ENCODE measurements around the gene MPRIP. TPM values are rescaled to one million over a fixed set of nuclear protein-coding genes. Genes with fewer than 3 reads are reported as not detected.
"Not testable (repeated sequence)": the region's sequence is repeated elsewhere in the genome, so short reads cannot be mapped to it uniquely, and the experiment has no call there.

Gene MPRIP
- total and polyA plus RNA-seq, 7 donors, result 43.2 to 113 (median 77.4) TPM

GRCh38 chr17:17131839-17132238, 89.6 kb downstream of the MPRIP start:
- DNase-seq, result no peak
- peaks cover 0 to 6% (median under 1%) of the 10 kb centered on the region in 4 donors for H3K4me1 ChIP-seq
- H3K27ac ChIP-seq, result no peak overlapping the region
- H3K4me3 ChIP-seq, result no peak overlapping the region
- intact Hi-C loops (cut with DNase I), result no loop called here
- H3K9me3 ChIP-seq, result no peaks in the 10 kb centered on the region
- TF ChIP-seq CTCF (IDR thresholded peaks at IDR 0.05), result no peak
- no peak for TF ChIP-seq POLR2AphosphoS5 (IDR thresholded peaks at IDR 0.05)
- TF ChIP-seq POLR2A (IDR thresholded peaks at IDR 0.05), result no peak
- no peak for TF ChIP-seq EP300 (IDR thresholded peaks at IDR 0.05)
- peaks cover 6 to 96% (median 47%) of the 10 kb centered on the region in 4 donors for H3K36me3 ChIP-seq
- no peaks in the 10 kb centered on the region for H3K27me3 ChIP-seq
- 90 to 93% methylated on average over 4 of the region's 4 CpGs for WGBS, 2 donors

- Histone ChIP-seq H3K36me3 (peaks cover 6 to 96% (median 48%) of the 10 kb centered on the region in 4 donors), H3K4me1 (peaks cover 0 to 6% (median 0%) of the 10 kb centered on the region in 4 donors)
Observed at GRCh38 chr17:17132746-17133145, 90.5 kb downstream of the MPRIP start.

GRCh38 chr17:17134051-17134956, 92.0 kb downstream of the MPRIP start:
- Histone ChIP-seq H3K27me3 (no peaks in the 10 kb centered on the region), H3K4me1 (peaks cover 0 to 6% (median 0%) of the 10 kb centered on the region in 4 donors), H3K9me3 (no peaks in the 10 kb centered on the region), H3K4me3 (no peak overlapping the region), H3K36me3 (peaks cover 6 to 98% (median 61%) of the 10 kb centered on the region in 4 donors), H3K27ac (no peak overlapping the region)
- 91 to 92% methylated on average over 14 of the region's 14 CpGs for WGBS, 2 donors
- no peak for TF ChIP-seq CTCF (IDR thresholded peaks at IDR 0.05)
- no peak for TF ChIP-seq EP300 (IDR thresholded peaks at IDR 0.05)
- no peak for TF ChIP-seq POLR2A (IDR thresholded peaks at IDR 0.05)
- TF ChIP-seq POLR2AphosphoS5 (IDR thresholded peaks at IDR 0.05), result no peak
- DNase-seq, result no peak
- intact Hi-C loops (cut with DNase I), result no loop called here

More at GRCh38 chr17:17132746-17133145, 90.5 kb downstream of the MPRIP start:
- Histone ChIP-seq H3K27ac (no peak overlapping the region), H3K27me3 (no peaks in the 10 kb centered on the region), H3K4me3 (no peak overlapping the region), H3K9me3 (no peaks in the 10 kb centered on the region)
- no peak for DNase-seq
- WGBS, 2 donors, result 92 to 96% methylated on average over 8 of the region's 8 CpGs
- no peak for TF ChIP-seq CTCF (IDR thresholded peaks at IDR 0.05)
- no peak for TF ChIP-seq EP300 (IDR thresholded peaks at IDR 0.05)
- TF ChIP-seq POLR2AphosphoS5 (IDR thresholded peaks at IDR 0.05), result no peak
- TF ChIP-seq POLR2A (IDR thresholded peaks at IDR 0.05), result no peak
- intact Hi-C loops (cut with DNase I), result no loop called here

- intact Hi-C loops (cut with DNase I), result no loop called here
- Histone ChIP-seq H3K27me3 (no peaks in the 10 kb centered on the region), H3K36me3 (peaks cover 6 to 98% (median 65%) of the 10 kb centered on the region in 4 donors), H3K27ac (no peak overlapping the region), H3K4me1 (peaks cover 0 to 6% (median 0%) of the 10 kb centered on the region in 4 donors), H3K9me3 (no peaks in the 10 kb centered on the region), H3K4me3 (no peak overlapping the region)
- TF ChIP-seq POLR2A (IDR thresholded peaks at IDR 0.05) (no peak), POLR2AphosphoS5 (IDR thresholded peaks at IDR 0.05) (no peak), EP300 (IDR thresholded peaks at IDR 0.05) (no peak), CTCF (IDR thresholded peaks at IDR 0.05) (no peak)
- DNase-seq, result no peak
- 80 to 90% methylated on average over 3 of the region's 3 CpGs for WGBS, 2 donors
Observed at GRCh38 chr17:17134957-17135333, 92.7 kb downstream of the MPRIP start.

GRCh38 chr17:17136221-17136620, 94.0 kb downstream of the MPRIP start:
- H3K4me1 ChIP-seq; H3K4me3 ChIP-seq; H3K27ac ChIP-seq; H3K27me3 ChIP-seq; H3K9me3 ChIP-seq; DNase-seq; intact Hi-C loops (cut with DNase I): not testable (repeated sequence)
- peaks cover 16 to 98% (median 56%) of the 10 kb centered on the region in 4 donors for H3K36me3 ChIP-seq
- WGBS, 2 donors, result 94 to 96% methylated on average over 5 of the region's 5 CpGs

Measured in sigmoid colon (tissue), 7 donors.